Activated CD8-positive, alpha-beta memory T cell treated with anti-CD3 and anti-CD28 coated beads, Interleukin-2, amount 50 U/mL, for 24 hours (primary cell): ENCODE measurements around the gene IL10.

Experiments used
- DNase-seq: peaks from one replicate; pipeline ENCODE4 v3.0.0-alpha.2; 2020; ENCODE audit errors: extremely low read depth

The IL10 gene

GRCh38 chr1:206734499-206735142, 37.7 kb downstream of the IL10 start:
- DNase-seq: peak; percentile 57

- no peak for DNase-seq
Observed at GRCh38 chr1:206732992-206733391, 39.3 kb downstream of the IL10 start.

- no peak for DNase-seq
Observed at GRCh38 chr1:206732508-206732907, 39.8 kb downstream of the IL10 start.

GRCh38 chr1:206729507-206729906, 42.8 kb downstream of the IL10 start:
- no peak for DNase-seq

GRCh38 chr1:206729050-206729449, 43.2 kb downstream of the IL10 start:
- no peak for DNase-seq

GRCh38 chr1:206728697-206728987, 43.7 kb downstream of the IL10 start:
- no peak for DNase-seq

- DNase-seq: no peak
Observed at GRCh38 chr1:206727981-206728696, 44.2 kb downstream of the IL10 start.

- no peak for DNase-seq
Observed at GRCh38 chr1:206725109-206725963, 47.0 kb downstream of the IL10 start.

- DNase-seq: no peak
Observed at GRCh38 chr1:206723805-206724472, 48.4 kb downstream of the IL10 start.

- no peak for DNase-seq
Observed at GRCh38 chr1:206723462-206723804, 48.9 kb downstream of the IL10 start.

- DNase-seq: no peak
Observed at GRCh38 chr1:206722751-206723461, 49.4 kb downstream of the IL10 start.

GRCh38 chr1:206721454-206721853, 50.8 kb downstream of the IL10 start:
- DNase-seq: no peak

- no peak for DNase-seq
Observed at GRCh38 chr1:206719169-206719839, 53.0 kb downstream of the IL10 start.

GRCh38 chr1:206717674-206717989, 54.7 kb downstream of the IL10 start:
- DNase-seq: no peak
